Activated CD4-positive, CD25-positive, alpha-beta regulatory T cell treated with anti-CD3 and anti-CD28 coated beads, Interleukin-2, amount 50 U/mL, for 16 hours (primary cell): ENCODE measurements around the gene NDUFB3.

ENCODE experiments used
- DNase-seq: peaks from one replicate; pipeline ENCODE4 v3.0.0-alpha.2; 2020; ENCODE audit warnings: low read depth, low spot score

The NDUFB3 gene

GRCh38 chr2:201128033-201128432 is 56.2 kb downstream of the NDUFB3 start:
- DNase-seq: no peak

GRCh38 chr2:201128933-201129505 is 57.2 kb downstream of the NDUFB3 start:
- DNase-seq: no peak

- no peak for DNase-seq
Observed at GRCh38 chr2:201130524-201131186, 58.9 kb downstream of the NDUFB3 start.

- no peak for DNase-seq
Observed at GRCh38 chr2:201132518-201132917, 60.7 kb downstream of the NDUFB3 start.
